ENCODE results near the gene LRRC4C.

DNA sequence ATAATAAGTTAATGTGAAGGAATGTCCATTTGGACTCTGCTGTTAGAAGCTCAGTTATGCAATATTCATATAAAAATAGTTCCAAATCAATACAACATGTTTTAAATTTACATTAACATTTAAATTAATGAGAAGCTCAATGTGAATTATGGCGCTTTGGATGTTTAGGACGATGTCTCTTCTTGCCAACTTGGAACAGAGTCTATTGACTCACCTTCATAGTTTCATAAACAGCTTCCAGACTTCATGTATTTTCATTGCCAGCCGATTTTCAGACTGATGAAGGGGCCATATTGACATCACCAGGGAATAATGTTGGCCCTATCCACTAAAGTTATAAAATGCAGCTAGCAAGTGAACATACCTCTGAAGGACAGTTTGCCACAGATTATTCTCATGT is 1136.2 kb downstream of the LRRC4C start:
- TF ChIP-seq CTCF (IDR thresholded peaks at IDR 0.05) (no peak), POLR2A (IDR thresholded peaks at IDR 0.05) (no peak)

All from heart left ventricle (tissue), 13 donors.